OCI-M1 (cell line): ENCODE data around the gene CREB3L1.

Source experiments
- DNase-seq: peaks from one replicate; lab custom pipeline; 2025; lab: John Stamatoyannopoulos, UW

CREB3L1 gene

DNA sequence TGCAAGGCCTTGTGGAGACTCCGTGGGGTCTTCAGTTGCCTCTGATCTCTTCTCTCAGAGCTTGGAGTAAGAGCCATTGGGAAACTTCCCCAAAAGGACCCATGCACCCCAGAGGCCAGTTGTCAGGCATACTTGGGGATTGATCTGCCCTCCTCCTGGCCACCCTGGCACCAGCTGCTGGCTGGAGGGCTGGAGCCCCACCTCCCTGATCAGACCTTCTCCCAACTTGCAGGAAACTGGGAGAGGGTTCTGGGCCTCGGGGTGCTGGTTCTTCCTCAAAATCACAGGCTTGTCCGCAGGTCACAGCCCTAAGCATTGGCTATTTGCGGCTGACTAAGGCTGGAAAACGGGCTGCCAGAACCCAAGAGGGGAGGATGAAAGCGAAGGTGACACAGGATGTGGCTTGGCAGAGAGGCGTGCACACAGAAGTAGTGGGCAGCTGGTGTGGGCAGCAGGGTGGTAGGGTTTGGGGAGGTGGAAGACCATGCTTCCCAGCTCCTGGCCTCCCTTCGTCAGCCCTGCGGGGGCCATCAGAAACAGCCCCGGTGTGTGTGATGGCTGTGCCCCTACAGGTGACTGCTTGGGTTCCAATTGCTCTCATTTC, 68.5 kb downstream of the CREB3L1 start:
- no peak for DNase-seq

- peak; percentile 91 for DNase-seq
Observed at GRCh38 chr11:46346886-46347636, 69.6 kb downstream of the CREB3L1 start, which contains the start of gene DGKZ. DGKZ (plus strand) TSS chr11:46347463; CDS start chr11:46347660, 197 bp downstream.

- no peak for DNase-seq
Observed at GRCh38 chr11:46347637-46348311, 70.3 kb downstream of the CREB3L1 start.

DNA sequence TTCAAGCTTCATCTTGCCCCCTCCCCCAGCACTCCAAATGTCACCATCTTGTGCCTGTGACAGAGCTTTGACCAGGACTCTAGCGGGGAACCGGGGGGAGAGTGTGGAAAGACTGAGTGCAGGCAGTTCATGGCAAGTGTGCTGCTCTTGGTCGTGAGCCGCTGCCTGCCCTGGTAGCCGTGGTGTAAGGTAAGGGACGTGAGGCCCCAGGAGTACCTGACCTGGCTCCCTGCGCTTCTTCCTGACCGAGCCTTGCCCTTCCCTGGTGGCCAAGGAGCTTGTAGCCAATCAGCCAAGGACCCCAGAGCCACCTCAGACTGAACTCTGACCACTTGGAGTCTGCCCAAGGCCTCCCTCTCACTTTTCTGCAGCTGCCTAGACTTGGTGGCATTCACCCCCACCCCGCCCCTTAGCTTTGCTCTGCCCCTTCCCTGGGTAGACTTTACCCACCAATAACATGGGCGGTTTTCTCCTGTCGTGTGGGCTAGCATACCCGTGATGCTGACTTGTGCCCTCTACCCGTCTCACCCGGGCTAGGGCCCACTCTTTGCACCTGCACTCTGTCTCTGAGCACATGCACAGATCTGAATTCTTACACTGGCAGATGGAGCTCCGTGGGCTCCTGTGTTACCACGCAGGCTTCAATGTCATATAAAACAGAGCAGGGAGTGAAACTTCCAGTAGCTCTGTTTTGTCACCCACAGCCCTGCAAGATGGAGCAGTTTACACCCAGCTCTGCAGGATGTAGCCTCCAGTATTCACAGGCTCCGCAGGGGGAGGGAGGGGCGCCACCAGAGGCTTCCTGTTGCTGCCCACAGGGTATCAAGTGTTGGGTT, 71.3 kb downstream of the CREB3L1 start:
- no peak for DNase-seq

GRCh38 chr11:46350695-46351094, 73.2 kb downstream of the CREB3L1 start:
- DNase-seq = no peak

GRCh38 chr11:46351148-46351547, 73.7 kb downstream of the CREB3L1 start:
- DNase-seq = no peak

GRCh38 chr11:46351606-46352005, 74.1 kb downstream of the CREB3L1 start:
- no peak for DNase-seq

GRCh38 chr11:46352063-46352841, 74.8 kb downstream of the CREB3L1 start:
- peak; percentile 69 for DNase-seq

DNA sequence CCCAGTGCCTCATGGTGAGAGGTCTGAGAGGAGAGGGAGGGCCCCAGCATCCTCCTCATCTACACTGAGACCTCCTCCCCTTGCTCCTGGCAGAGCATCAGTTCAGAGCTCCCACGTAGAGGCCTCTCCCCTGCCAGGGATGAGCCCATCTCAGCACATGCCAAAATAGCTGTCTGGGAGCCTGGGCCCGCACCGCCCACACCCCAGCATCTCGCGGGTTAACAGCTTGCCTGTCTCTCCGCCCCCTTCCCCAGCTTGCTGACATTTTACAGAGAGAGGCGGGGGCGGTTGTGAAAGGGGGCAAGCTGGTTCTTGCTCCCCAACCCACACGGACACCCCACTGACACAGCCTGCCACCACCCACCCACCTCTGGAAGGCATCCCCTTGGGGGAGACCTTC, 76.2 kb downstream of the CREB3L1 start:
- DNase-seq = no peak

DNA sequence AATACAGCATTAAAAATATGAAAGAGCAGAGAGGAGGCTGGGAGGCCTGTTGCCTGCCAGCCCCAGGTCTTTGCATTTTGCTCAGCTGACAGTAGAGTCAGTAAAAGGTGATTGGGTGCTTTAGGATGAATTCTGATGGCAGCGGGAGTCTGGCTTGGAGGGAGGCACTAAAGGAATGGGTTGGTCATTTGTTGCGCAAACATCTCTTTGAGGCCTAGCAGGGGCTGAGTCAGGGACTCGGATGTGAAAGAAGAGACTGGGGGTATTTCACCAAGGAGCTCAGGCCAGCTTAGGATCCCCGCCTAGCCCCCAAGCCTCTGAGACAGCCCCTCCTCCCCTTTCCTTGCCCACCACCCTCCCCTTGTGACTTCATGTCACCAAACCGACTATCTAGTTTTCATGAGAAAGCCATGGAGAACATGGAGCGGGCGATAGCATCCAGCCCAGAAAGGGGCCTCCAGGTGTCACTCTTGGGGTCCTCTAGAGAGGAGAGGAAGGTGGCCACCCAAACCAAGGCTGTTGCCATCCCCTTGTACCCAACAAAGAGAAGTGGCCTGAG, 79.5 kb downstream of the CREB3L1 start:
- DNase-seq = peak; percentile 18

DNA sequence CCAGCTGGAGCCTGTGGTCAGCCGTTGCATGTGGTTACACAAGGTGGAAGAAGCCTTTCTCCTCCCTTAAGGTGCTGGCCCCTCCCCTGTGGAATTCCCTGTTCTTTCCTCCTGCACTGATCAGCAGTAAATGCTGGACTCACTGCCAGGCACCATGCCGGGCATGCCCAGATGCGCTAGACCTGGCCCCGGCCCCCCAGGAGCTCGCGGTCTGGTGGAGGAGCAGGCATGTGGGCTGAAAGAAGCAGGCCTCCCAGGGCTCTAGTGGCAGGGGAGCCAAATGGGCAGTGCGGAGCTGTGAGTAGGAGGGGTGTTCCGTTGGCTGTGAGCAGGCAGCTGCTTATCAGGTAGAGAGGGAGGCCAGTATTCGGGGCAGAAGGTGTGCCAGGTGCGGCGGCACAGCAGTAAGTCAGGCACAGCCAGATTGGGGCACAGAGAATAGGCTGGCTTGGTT, 80.0 kb downstream of the CREB3L1 start:
- DNase-seq = no peak

- DNase-seq = no peak
Observed at GRCh38 chr11:46359953-46360352, 82.5 kb downstream of the CREB3L1 start.

GRCh38 chr11:46360878-46361277, 83.4 kb downstream of the CREB3L1 start:
- DNase-seq = peak; percentile 56

- DNase-seq = peak; percentile 91
Observed at GRCh38 chr11:46361283-46362155, 84.1 kb downstream of the CREB3L1 start.

DNA sequence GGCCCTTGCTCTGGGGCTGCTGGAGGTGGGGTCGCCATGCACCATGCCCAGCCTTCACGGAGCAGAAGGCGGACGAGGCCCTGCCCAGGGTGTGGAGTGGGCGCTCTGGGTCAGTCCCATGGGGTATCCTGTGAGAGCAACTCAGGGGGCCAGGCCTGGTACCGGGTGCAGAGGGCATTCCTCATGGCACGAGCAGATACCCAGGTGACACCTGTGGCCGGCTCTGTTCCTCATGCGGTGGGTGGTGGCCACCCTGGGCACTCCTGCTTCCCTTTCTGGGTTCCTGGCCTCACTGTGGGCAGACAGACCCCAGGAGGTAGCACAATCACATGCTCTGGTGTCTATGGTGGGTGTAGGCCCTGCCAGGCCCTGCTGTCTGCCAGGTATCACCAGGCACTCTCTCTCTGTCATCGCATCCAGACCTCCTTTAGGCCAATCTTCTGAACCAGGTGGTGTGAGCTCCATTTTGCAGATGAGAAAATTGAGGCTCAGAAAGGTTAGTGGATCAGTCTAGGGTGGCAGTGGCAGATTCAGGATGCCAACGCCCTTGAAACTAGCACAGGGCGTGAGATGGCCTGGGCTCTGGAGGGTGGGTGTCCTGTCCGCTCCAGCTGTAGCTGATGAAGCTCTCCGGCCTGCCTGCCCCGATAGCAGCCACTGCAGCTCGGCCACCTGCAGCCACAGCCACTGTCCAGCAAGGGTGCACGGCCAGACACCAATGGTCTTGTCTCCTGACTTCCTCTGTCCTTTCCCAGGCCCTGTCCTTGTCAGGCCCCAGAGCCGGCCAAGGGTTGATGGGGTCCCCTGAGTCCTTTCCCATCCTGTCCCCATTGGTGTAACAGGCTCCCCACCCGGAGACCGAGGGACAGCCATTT, 84.9 kb downstream of the CREB3L1 start:
- DNase-seq = no peak

GRCh38 chr11:46363031-46363407, 85.6 kb downstream of the CREB3L1 start:
- no peak for DNase-seq

DNA sequence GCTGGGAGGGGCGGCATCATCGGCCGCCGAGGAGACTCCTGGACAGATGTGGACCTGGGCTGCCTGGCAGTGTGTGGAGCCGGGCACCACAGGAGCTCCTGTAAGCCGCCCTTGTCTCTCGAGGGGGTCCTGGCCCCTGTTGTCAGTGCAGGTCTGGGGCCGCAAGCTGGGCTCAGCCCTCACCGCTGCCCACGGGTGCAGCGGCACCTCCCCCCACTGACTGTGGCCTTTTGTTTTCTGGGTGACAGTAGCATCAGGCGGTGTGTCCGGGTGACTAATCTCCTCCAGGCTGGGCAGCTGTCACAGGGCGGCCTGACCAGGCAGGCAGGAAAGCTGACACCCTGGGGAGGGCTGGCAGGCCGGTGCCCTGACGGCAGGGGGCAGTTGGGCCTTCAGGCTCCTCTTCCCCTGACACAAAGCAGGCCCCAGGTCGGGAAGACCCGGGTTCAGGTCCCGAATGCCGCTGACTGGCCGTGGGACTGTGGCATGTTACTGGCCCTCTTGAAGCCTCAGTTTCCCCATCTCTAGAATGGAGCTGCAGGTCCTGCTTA, 86.1 kb downstream of the CREB3L1 start:
- DNase-seq = no peak

- DNase-seq = no peak
Observed at GRCh38 chr11:46364056-46364455, 86.6 kb downstream of the CREB3L1 start.

- DNase-seq = no peak
Observed at GRCh38 chr11:46364791-46365190, 87.3 kb downstream of the CREB3L1 start.
